ENCODE results near the gene HNRNPR. TPM values are rescaled to one million over a fixed set of nuclear protein-coding genes. Genes with fewer than 3 reads are reported as not detected.
"Not testable (repeated sequence)": the region's sequence is repeated elsewhere in the genome, so short reads cannot be mapped to it uniquely, and the experiment has no call there.

Gene HNRNPR
- total and polyA plus RNA-seq, 5 experiments from 2014 or later: 115 to 193 (median 182) TPM

DNA sequence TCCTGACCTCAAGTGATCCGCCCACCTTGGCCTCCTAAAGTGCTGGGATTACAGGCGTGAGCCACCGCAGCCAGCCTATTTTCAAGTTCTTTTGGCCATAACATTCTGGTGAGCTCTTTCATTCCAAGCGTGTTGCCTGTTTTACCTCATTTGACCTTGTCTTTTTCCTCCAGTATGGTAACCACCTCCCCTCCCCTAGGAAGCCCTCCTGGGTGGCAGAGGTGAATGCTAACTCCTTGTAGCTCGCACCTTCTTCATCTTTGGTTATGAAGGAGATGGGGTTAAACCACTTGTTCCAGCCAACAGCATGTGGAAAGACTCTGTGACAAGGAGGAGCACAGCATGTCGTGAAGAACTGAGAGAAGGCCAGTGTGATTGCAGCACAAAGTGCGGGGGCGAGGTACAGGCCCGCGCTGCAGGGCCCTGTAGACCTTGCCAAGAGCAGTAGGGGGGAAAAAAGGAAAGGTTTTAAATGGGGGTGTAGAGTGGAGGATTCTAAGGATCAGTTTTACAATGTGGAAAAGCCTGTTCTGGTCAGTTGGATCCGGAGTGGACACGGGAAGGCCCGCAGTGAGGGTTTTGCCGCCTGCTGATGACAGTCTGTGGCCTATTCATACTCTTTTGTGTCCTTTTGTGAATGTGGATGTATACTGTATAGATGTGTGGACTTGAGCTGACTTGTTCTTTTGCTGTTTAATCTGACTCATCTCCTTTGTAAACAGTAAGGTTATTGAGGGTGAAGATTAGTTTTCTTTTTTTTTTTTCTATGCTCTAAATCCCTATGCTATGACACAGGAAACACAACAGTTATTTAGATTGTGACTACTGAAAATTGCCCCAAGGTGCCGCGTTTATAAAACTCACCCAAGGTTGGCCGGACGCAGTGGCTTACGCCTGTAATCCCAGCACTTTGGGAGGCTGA lies 33.1 kb upstream of the HNRNPR start:
- H3K9me3 Mint-ChIP-seq: no peaks in the 10 kb centered on the region
- H3K4me1 Mint-ChIP-seq: peaks cover 0 to under 1% (median 0%) of the 10 kb centered on the region in 4 donors
- DNase-seq: no peak
- no peak overlapping the region for H3K27ac Mint-ChIP-seq
- no peak for ATAC-seq
- POLR2A ChIA-PET: interaction anchor here (0.7 to 0.8 kb wide), 2 partner anchors 15 to 67 kb away, joined by 3 to 6 read pairs; no protein-coding TSS in a partner anchor
- no peak overlapping the region for H3K4me3 Mint-ChIP-seq
- H3K36me3 Mint-ChIP-seq: peaks cover 0 to 16% (median 2%) of the 10 kb centered on the region in 3 donors
- H3K27me3 Mint-ChIP-seq: no peaks in the 10 kb centered on the region

DNA sequence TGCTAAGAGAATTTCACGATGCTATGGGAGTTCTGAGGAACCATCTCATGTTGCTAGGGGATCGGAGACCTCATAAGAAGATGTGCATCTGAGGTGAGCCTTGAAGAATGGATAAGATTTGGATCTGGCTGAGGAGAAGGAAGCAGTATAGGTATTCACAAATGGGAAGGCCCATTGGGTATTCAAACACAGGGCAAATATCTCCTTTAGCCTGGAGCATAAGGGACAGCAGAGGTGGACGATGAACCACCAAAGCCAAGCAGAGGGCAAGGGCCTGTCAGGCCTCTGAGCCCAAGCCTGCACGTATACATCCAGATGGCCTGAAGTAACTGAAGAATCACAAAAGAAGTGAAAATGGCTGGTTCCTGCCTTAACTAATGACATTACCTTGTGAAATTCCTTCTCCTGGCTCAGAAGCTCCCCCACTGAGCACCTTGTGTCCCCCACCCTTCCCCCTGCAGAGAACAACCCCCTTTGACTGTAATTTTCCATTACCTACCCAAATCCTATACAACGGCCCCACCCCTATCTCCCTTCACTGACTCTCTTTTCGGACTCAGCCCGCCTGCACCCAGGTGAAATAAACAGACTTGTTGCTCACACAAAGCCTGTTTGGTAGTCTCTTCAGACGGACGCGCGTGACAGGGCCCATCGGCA lies 30.1 kb upstream of the HNRNPR start:
- POLR2A ChIA-PET, H3K36me3 Mint-ChIP-seq, H3K27me3 Mint-ChIP-seq, H3K9me3 Mint-ChIP-seq, ATAC-seq, H3K4me3 Mint-ChIP-seq, H3K27ac Mint-ChIP-seq, DNase-seq: not testable (repeated sequence)
- H3K4me1 Mint-ChIP-seq: peaks cover 9 to 21% (median 16%) of the 10 kb centered on the region in 4 donors

DNA sequence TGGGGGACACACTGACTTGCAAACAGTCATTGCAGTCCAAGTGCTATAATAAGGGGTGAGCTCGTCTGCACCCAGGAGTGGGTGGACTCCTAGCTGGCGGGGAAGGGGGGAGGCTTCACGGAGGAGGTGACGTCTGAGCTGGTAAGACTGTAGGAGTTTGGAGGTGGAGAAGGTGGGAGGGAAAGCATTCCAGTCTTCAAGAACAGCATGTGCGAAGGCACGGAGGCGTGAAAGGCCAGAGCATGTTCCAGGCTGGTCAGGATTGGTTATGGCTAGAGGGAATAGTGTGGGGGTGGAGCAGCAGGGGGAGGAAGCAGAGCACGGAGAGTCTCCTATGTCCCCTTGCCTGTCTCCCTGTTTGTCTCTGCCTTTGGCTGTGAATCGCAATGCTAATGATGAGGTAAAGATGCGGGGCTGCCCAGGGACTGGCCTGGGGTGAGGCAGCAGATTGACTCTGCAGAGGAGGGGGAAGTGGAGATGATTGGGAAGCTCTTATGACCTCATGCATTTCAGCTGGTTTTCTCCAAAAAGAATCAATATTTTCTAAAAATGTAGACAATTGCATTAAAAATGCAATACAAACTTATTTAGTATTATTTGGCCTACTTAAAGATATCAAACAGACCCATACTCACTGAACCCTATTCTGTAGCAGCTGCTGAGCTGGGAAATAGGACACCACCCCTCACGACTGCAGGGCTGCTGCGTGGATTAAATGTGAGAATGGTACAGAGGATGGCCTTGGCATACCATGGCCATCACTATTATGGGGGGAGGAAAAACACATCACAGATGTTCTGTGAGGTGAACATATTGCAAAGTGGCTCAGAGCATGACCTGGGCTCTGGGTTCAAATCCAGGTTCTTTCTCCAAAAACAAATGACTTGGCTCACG lies 28.1 kb upstream of the HNRNPR start:
- no peaks in the 10 kb centered on the region for H3K36me3 Mint-ChIP-seq
- no peak overlapping the region for H3K4me3 Mint-ChIP-seq
- H3K4me1 Mint-ChIP-seq: peaks cover 16 to 35% (median 25%) of the 10 kb centered on the region in 4 donors
- no peaks in the 10 kb centered on the region for H3K9me3 Mint-ChIP-seq
- POLR2A ChIA-PET: interaction anchor here (0.7 kb wide), 1 partner anchor 33 kb away, joined by 4 read pairs; no protein-coding TSS in a partner anchor
- DNase-seq (no peak), ATAC-seq (no peak)
- no peaks in the 10 kb centered on the region for H3K27me3 Mint-ChIP-seq
- H3K27ac Mint-ChIP-seq: peak overlapping the region in 1 of 10 donors; percentile 8

DNA sequence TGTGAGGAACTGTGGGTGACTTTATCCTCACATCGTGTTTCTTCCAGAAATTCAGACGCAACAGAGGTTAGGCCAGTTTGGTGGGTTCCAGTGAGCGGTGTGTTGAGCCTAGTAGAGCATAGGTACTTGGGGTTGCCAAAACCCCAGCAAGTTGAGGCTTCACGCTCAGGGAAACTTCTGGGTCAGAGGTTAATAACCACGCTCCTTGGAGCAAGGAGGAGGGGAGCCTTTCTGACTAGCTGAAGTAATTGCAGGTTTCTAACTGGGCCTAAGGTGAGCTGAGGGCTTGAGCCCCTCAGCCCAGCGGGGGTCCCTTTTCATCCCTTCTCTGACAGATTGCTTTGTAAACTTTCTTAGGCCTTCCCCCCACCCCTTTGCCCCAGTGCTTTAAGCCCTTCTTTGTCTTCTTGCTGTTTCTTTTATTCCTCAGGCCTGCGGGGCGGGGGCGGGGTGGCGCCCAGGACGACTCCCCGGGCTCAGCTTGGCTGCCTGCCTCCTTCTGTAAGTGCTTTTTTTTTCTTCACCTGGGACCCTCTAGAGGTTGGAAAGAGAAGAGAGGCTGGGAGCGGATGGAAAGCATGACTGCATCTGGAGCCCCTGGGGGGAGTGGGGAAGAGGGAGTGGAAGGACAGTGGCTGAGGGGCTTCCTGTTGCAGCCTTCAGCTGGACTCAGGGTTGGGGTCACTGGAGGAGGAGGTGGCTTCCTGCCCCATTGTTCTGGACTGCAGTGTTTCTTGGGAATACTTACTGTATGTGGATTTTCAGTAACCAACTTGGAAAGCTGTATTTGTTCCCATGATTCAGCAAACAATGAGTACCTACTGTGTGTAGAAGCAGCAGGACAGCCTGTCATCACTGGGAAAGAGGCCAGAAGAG lies 26.9 kb upstream of the HNRNPR start:
- POLR2A ChIA-PET: interaction anchor here (1.2 kb wide), 1 partner anchor 27 kb away, joined by 6 read pairs; the partner anchor contains the start of gene HNRNPR
- Mint-ChIP-seq H3K9me3 (no peaks in the 10 kb centered on the region), H3K27me3 (no peaks in the 10 kb centered on the region), H3K4me3 (peak overlapping the region in 2 of 10 donors; percentile 26 to 99), H3K36me3 (peaks cover 0 to 3% (median 2%) of the 10 kb centered on the region in 3 donors), H3K4me1 (peaks cover 23 to 46% (median 37%) of the 10 kb centered on the region in 4 donors), H3K27ac (peak overlapping the region in 1 of 10 donors; percentile 35)
- DNase-seq (no peak), ATAC-seq (no peak)

DNA sequence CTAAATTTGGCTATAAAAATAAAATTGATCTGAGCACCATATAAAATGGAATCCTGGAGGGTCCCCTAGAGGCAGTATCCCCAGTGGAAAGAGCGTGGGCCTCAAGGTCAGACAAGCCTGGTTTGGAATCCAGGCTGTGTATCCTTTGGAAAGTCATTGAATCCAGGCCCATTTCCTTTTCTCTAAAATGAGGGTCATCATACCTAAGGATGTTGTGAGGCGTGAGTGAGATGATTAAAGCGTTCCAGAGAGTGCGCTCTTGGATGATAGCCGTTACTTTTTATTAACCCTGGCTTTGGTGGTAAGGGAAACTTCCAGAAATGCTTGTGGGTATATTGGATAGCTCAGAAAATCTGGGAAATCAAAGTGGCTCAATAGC lies 26.2 kb upstream of the HNRNPR start:
- no peaks in the 10 kb centered on the region for H3K27me3 Mint-ChIP-seq
- H3K27ac Mint-ChIP-seq: peak overlapping the region in 5 of 10 donors; percentile 35 to 98 (median 55)
- POLR2A ChIA-PET: interaction anchor here (1.2 to 5.0 kb wide), 2 partner anchors 25 to 26 kb away, joined by 6 to 86 read pairs; partner anchors contain the start of gene HNRNPR
- peak overlapping the region; percentile 28 to 100 (median 99) for H3K4me3 Mint-ChIP-seq
- H3K36me3 Mint-ChIP-seq: peaks cover 0 to 6% (median 6%) of the 10 kb centered on the region in 3 donors
- ATAC-seq (no peak), DNase-seq (no peak)
- peaks cover 23 to 46% (median 40%) of the 10 kb centered on the region in 4 donors for H3K4me1 Mint-ChIP-seq
- H3K9me3 Mint-ChIP-seq: no peaks in the 10 kb centered on the region

DNA sequence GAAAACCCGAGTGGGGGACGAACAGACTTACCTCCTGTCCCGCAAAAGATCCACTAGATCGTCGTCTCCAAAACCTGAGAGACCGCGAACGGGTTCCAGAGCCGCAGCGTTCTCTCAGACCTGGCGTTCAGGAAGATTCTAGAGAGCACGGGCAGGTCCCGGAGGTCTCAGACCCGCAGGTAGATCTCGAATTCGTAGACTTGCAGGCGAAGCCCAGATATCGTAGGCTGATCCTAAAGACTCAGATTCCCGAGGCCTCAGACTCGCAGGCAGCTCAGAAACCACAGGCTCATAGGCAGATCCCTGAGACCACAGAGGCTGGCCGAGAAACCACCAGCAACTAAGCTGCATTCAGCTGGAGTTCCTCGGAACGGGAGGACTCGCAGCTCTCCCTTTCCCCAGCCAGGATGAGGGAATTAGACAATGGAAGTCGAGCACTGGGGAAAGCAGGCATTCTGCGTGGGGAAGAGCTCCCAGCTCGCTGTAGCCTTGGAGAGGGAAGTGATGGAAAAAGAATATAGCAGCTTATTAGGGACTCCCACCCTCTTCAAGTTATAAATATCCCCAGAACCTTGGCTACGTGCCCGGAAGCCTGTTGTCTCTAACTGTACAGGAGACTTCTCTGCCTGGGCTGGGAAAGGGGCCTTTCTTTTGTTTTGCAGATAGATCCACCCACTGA lies 25.4 kb upstream of the HNRNPR start, which contains the start of gene ZNF436:
TSS of gene ZNF436 (minus strand) at position 502 of the 679 bp plus-strand sequence. CDS start 1,831 bp downstream, outside the sequence.
- Mint-ChIP-seq H3K36me3 (peaks cover 0 to 12% (median 11%) of the 10 kb centered on the region in 3 donors), H3K27me3 (no peaks in the 10 kb centered on the region), H3K9me3 (peaks cover 0 to 4% (median 0%) of the 10 kb centered on the region in 9 donors), H3K4me3 (peak within 1 kb of the TSS; percentile 97 to 100 (median 99)), H3K4me1 (peaks cover 23 to 46% (median 40%) of the 10 kb centered on the region in 4 donors), H3K27ac (peak within 1 kb of the TSS; percentile 82 to 99 (median 98))
- DNase-seq (peak; percentile 26 to 77 (median 52)), ATAC-seq (no peak)
- POLR2A ChIA-PET: interaction anchor here (0.6 to 5.0 kb wide), 3 partner anchors 24 to 296 kb away, joined by 4 to 86 read pairs (median 5); partner anchors contain the start of genes ASAP3 and HNRNPR

DNA sequence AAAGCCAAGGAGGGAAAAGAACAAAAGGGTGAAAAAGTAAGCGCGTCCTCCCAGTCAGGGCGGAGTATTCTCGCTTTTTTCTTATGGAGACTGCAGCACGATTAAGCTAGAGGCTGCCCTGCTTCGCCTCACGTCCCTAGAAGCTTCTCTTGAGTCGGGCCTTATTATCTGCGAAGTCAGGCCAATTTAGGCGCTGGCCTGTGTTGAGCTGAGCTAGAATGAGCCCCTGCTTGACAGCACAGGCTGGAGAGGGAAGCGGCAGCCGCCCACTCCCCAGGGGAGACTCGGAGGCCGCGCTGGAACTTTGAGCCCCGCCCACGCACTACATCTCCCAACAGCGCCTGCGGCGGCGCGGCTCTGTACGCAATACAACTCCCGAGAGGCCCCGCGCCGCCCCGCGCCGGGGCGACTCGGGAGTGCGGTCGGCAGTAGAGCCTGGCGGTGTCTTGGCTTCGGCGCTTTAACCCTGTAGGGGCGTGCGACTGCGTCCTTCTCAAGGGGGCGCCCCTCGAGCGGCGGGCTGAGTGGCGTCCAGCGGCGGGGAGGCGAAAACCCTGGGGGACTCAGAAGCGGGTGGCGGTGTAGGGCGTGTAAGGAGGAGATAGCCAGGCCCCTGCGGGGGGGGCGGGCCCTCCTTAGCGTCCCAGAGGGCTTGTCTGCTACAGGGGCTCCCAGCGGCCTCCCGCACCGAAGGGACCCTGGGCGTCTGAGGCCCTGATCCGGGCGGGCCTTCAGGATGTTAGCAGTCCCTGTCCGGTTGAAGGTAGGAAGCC lies 24.7 kb upstream of the HNRNPR start:
- ATAC-seq: peak; percentile 80 to 81
- H3K27me3 Mint-ChIP-seq: no peaks in the 10 kb centered on the region
- POLR2A ChIA-PET: interaction anchor here (0.7 to 5.0 kb wide), 8 partner anchors 8 to 350 kb away, joined by 3 to 86 read pairs (median 5); partner anchors contain the start of genes ASAP3, HNRNPR, KDM1A and RPL11

DNA sequence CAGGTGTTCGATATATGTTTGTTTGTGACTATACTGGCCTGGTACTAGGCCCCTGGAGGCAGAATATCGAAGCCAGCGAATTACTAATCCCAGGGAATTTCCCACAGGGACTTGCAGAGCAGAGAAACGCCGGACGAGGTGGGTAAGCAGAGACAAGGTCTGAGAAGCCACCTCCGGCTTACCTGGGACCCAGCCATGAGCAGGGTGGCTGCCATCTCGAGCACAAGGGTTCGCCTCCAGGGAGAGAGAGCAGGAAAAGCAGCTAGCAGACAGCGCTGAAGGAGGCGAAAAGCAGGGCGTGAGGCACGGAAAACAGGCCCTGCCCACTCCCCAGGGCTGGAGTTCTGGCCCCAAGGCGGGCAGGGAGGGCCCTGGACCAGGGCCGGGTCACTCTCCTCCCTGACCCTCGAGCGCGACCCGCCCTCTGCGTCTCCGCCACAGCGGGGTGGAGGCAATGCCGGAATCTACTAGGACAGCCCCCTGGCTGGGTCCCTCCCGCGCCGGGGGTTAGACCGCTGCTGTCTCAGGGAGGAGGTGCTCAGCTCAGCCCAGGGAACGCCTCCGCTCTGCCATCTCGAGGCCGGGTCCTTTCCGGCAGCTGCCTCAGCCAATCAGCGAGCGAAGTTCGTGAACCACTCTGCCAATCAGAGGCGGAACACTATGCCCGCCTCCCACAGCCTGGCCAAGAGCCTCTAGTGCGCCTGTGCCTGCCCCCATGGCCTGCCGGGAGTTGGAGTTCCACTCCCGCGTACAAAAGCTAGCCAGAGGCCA lies 23.9 kb upstream of the HNRNPR start:
- Mint-ChIP-seq H3K27me3 (no peaks in the 10 kb centered on the region), H3K27ac (peak overlapping the region; percentile 82 to 99 (median 98)), H3K36me3 (peaks cover 2 to 26% (median 23%) of the 10 kb centered on the region in 3 donors), H3K9me3 (peaks cover 0 to 16% (median 1%) of the 10 kb centered on the region in 9 donors), H3K4me3 (peak overlapping the region; percentile 97 to 100 (median 99)), H3K4me1 (peaks cover 23 to 46% (median 40%) of the 10 kb centered on the region in 4 donors)
- POLR2A ChIA-PET: interaction anchor here (0.7 to 5.0 kb wide), 8 partner anchors 8 to 349 kb away, joined by 3 to 86 read pairs (median 5); partner anchors contain the start of genes ASAP3, HNRNPR, KDM1A and RPL11
- DNase-seq (peak; percentile 91 to 99 (median 98)), ATAC-seq (peak; percentile 87 to 91)

More for the DNA sequence above, 24.7 kb upstream of the HNRNPR start:
- Mint-ChIP-seq H3K4me1 (peaks cover 23 to 46% (median 40%) of the 10 kb centered on the region in 4 donors), H3K9me3 (peaks cover 0 to 9% (median 0%) of the 10 kb centered on the region in 9 donors), H3K27ac (peak overlapping the region; percentile 82 to 99 (median 98)), H3K4me3 (peak overlapping the region; percentile 97 to 100 (median 99)), H3K36me3 (peaks cover 0 to 18% (median 16%) of the 10 kb centered on the region in 3 donors)
- peak; percentile 77 to 91 (median 84) for DNase-seq

DNA sequence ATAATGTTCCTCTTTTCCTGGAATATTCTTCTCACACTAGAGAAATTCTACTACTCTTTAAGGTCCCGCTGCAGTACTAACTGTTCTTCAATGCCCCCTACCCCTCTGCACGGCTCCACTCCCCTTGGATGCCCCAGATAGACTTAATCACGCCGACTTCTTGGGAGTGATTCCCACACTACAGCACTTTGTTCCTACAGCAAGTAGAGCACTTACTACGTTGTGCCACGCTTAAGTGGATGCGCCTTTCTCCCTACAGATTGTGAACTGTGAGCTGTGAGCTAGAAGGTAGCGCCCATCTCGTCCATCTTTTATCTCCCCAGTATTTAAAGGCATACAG lies 23.3 kb upstream of the HNRNPR start:
- H3K4me1 Mint-ChIP-seq: peaks cover 24 to 46% (median 40%) of the 10 kb centered on the region in 4 donors
- H3K9me3 Mint-ChIP-seq: peaks cover 0 to 22% (median 6%) of the 10 kb centered on the region in 9 donors
- no peaks in the 10 kb centered on the region for H3K27me3 Mint-ChIP-seq
- POLR2A ChIA-PET: interaction anchor here (1.5 to 5.0 kb wide), 4 partner anchors 22 to 324 kb away, joined by 5 to 86 read pairs (median 8); partner anchors contain the start of genes ASAP3, HNRNPR and RPL11
- DNase-seq (peak in 1 of 10 donors; percentile 3), ATAC-seq (no peak)
- peaks cover 7 to 32% (median 28%) of the 10 kb centered on the region in 3 donors for H3K36me3 Mint-ChIP-seq
- H3K27ac Mint-ChIP-seq: peak overlapping the region; percentile 82 to 99 (median 98)
- peak overlapping the region; percentile 97 to 100 (median 99) for H3K4me3 Mint-ChIP-seq

Data from naive thymus-derived CD8-positive, alpha-beta T cell (primary cell).